Measurements from ENCODE around the gene TEKT4.
"Not testable (repeated sequence)": the region's sequence is repeated elsewhere in the genome, so short reads cannot be mapped to it uniquely, and the experiment has no call there.

GRCh38 chr2:94924999-94925398 is 53.8 kb downstream of the TEKT4 start:
- not testable (repeated sequence) for TF ChIP-seq TAF1, SIN3A (IDR thresholded peaks at IDR 0.05; ENCODE audit: borderline replicate concordance, insufficient read depth, low read length)
- TF ChIP-seq REST (IDR thresholded peaks at IDR 0.05; ENCODE audit: insufficient read depth in 1 of 2, low read depth in 2 of 2, low read length in 2 of 2): peak in 1 of 2 experiments; percentile 85; a peak in 2 of 4 replicates

All from PFSK-1 (cell line).